MCF 10A (cell line): ENCODE results near the gene TMEM131. TPM values are rescaled to one million over a fixed set of nuclear protein-coding genes. Genes with fewer than 3 reads are reported as not detected.

Source experiments
- total RNA-seq: library from RNA; stranded (reverse); gene quantifications from 2 replicates; pipeline ENCODE4 v1.2.3, GENCODE V29; 2022

TMEM131 gene
- total RNA-seq, 1 experiment from 2014 or later = 42.2 TPM

Other genes with a start within 250 kb of the TMEM131 start
- not detected in 2 replicates for gene VWA3B, start 91.2 kb upstream of the TMEM131 start, total RNA-seq